GM23248 (cell line): Measurements from ENCODE around the gene LRRIQ1. TPM values are rescaled to one million over a fixed set of nuclear protein-coding genes. Genes with fewer than 3 reads are reported as not detected.

ENCODE experiments used
- DNase-seq: peaks from one replicate; pipeline ENCODE4 v3.0.0-alpha.2; 2015
- H2AFZ ChIP-seq: fragments of 200-600 bp; sonication (generic); 2 replicates; pipeline ENCODE4 v1.6.1; 2016; ENCODE audit warnings: antibody characterized with exemption
- H3F3A ChIP-seq: fragments of 200-600 bp; sonication (generic); 2 replicates; pipeline ENCODE4 v1.6.1; 2016; ENCODE audit warnings: mild to moderate bottlenecking, antibody characterized with exemption, mixed run types; ENCODE audit not compliant: insufficient read depth
- H3K27ac ChIP-seq: fragments of 200-600 bp; sonication (generic); 2 replicates; pipeline ENCODE4 v1.5.1; 2016; ENCODE audit warnings: mild to moderate bottlenecking
- H3K27me3 ChIP-seq: fragments of 200-600 bp; sonication (generic); replicated peaks from 2 replicates; pipeline ENCODE4 v1.6.1; 2016; ENCODE audit warnings: mild to moderate bottlenecking; ENCODE audit not compliant: insufficient read depth
- H3K36me3 ChIP-seq: fragments of 200-600 bp; sonication (generic); 2 replicates; pipeline ENCODE4 v1.6.1; 2016; ENCODE audit warnings: low read depth, mild to moderate bottlenecking
- H3K4me1 ChIP-seq: fragments of 200-600 bp; sonication (generic); 2 replicates; pipeline ENCODE4 v1.6.1; 2016; ENCODE audit warnings: mild to moderate bottlenecking; ENCODE audit not compliant: insufficient read depth
- H3K4me2 ChIP-seq: fragments of 200-600 bp; sonication (generic); one replicate; pipeline ENCODE4 v1.6.1; 2016; ENCODE audit warnings: mild to moderate bottlenecking; ENCODE audit not compliant: unreplicated experiment
- H3K4me3 ChIP-seq: fragments of 200-600 bp; sonication (generic); 2 replicates; pipeline ENCODE4 v1.5.1; 2016; ENCODE audit warnings: mild to moderate bottlenecking
- H3K79me2 ChIP-seq: fragments of 200-600 bp; sonication (generic); 2 replicates; pipeline ENCODE4 v1.6.1; 2016; ENCODE audit warnings: mild to moderate bottlenecking; ENCODE audit not compliant: insufficient read depth
- H3K9ac ChIP-seq: fragments of 200-600 bp; sonication (generic); 2 replicates; pipeline ENCODE4 v1.6.1; 2016; ENCODE audit warnings: mild to moderate bottlenecking
- H3K9me2 ChIP-seq: fragments of 200-600 bp; sonication (generic); 2 replicates; pipeline ENCODE4 v1.6.1; 2016; ENCODE audit warnings: mixed run types, mild to moderate bottlenecking, moderate library complexity; ENCODE audit not compliant: insufficient read depth
- H3K9me3 ChIP-seq: fragments of 200-600 bp; sonication (generic); one replicate; pipeline ENCODE4 v1.6.1; 2017; ENCODE audit warnings: low read depth
- H4K20me1 ChIP-seq: fragments of 200-600 bp; sonication (generic); 2 replicates; pipeline ENCODE4 v1.6.0; 2016; ENCODE audit not compliant: insufficient read depth
- EZH2 ChIP-seq: fragments of 200-600 bp; sonication (generic); IDR thresholded peaks from 2 replicates; pipeline ENCODE4 v1.6.1; 2018; ENCODE audit warnings: antibody characterized with exemption, mild to moderate bottlenecking; ENCODE audit not compliant: insufficient read depth, poor library complexity, severe bottlenecking
- EZH2phosphoT487 ChIP-seq: fragments of 200-600 bp; sonication (generic); IDR thresholded peaks from 2 replicates; pipeline ENCODE4 v1.6.1; 2018; ENCODE audit warnings: antibody characterized with exemption, moderate library complexity, mild to moderate bottlenecking, low read depth; ENCODE audit not compliant: insufficient read depth
- WGBS, 2 experiments: methylation state at CpG; one replicate each; pipeline ENCODE4 v1.1.6; 2015 to 2017; ENCODE audit warnings: low lambda C conversion rate in 2 of 2, low coverage in 1 of 2; ENCODE audit errors: missing lambda C conversion rate in 2 of 2; 5-methylcytosine and 5-hydroxymethylcytosine counted together
- in situ Hi-C: fragments of 300-500 bp; cut with MboI; formaldehyde crosslinking; loops from 2 replicates; pipeline ENCODE4 v1.15.0; 2020
- polyA plus RNA-seq: library from polyadenylated mRNA; unstranded; fragments of >200 nt; fragmentation: Nextera tagmentation; extraction: Ambion mirVana; gene quantifications from 2 replicates; pipeline ENCODE4 v1.2.1, GENCODE V29; 2016
- total RNA-seq: library from RNA; depleted of rRNA; stranded (reverse); fragments of >200 nt; shearing (Covaris generic); gene quantifications from 2 replicates; pipeline ENCODE4 v1.2.3, GENCODE V29; 2014

Gene LRRIQ1
- total and polyA plus RNA-seq, 2 experiments from 2014 or later = 0.11 to 0.88 TPM

DNA sequence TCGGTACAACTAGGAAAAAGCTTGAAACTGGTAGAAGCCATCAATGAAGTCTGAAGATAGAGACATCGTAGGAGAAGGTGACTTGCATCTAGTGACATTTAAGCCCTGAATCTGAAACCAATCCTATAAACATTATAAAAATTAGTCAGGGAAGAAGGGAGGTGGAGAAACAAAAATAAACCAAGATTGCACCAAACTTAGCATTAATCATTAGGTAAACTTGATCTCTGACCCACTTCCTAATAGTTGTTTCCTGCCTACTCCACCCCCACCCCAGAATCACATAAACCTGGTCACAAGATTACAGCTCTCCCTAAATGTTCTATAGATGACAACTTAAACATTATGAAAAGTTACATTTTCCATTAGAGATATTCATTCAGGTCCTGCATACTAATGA, 40.5 kb upstream of the LRRIQ1 start:
- no peak for TF ChIP-seq EZH2
- no peak for TF ChIP-seq EZH2phosphoT487
- Histone ChIP-seq H2AFZ (peak overlapping the region; percentile 35; the same call in 1 of the 2 replicates), H3F3A (no peaks in the 10 kb centered on the region), H3K27me3 (no peaks in the 10 kb centered on the region), H3K36me3 (no peaks in the 10 kb centered on the region), H3K9ac (no peak overlapping the region), H3K4me1 (peaks cover 4% of the 10 kb centered on the region; the same call in 1 of the 2 replicates), H3K4me2 (no peak overlapping the region), H4K20me1 (no peaks in the 10 kb centered on the region), H3K4me3 (no peak overlapping the region), H3K9me2 (no peaks in the 10 kb centered on the region; the same call in 1 of the 2 replicates), H3K27ac (no peak overlapping the region), H3K9me3 (no peaks in the 10 kb centered on the region), H3K79me2 (no peaks in the 10 kb centered on the region)
- 75 to 80% methylated on average over 2 of the region's 2 CpGs for WGBS, 2 experiments
- DNase-seq = no peak
- in situ Hi-C loops = no loop called here

- Histone ChIP-seq H3K4me2 (no peak overlapping the region), H2AFZ (no peak overlapping the region), H4K20me1 (no peaks in the 10 kb centered on the region), H3K36me3 (no peaks in the 10 kb centered on the region), H3K79me2 (no peaks in the 10 kb centered on the region), H3K4me3 (no peak overlapping the region), H3K27me3 (no peaks in the 10 kb centered on the region), H3K9me3 (no peaks in the 10 kb centered on the region), H3K9me2 (no peaks in the 10 kb centered on the region; the same call in 1 of the 2 replicates), H3K9ac (no peak overlapping the region), H3F3A (no peaks in the 10 kb centered on the region), H3K4me1 (peaks cover 4% of the 10 kb centered on the region; the same call in 1 of the 2 replicates), H3K27ac (no peak overlapping the region)
- in situ Hi-C loops = no loop called here
- TF ChIP-seq EZH2 (no peak), EZH2phosphoT487 (no peak)
- WGBS, 2 experiments = 71 to 76% methylated on average over 1 of the region's 1 CpG
- no peak for DNase-seq
These were observed 39.4 kb upstream of the LRRIQ1 start for GRCh38 chr12:84996759-84997158.

- H3K4me1 ChIP-seq = peaks cover 4% of the 10 kb centered on the region; the same call in 1 of the 2 replicates
- no peaks in the 10 kb centered on the region for H3K79me2 ChIP-seq
- no peak overlapping the region for H3K4me2 ChIP-seq
- no peak overlapping the region for H3K9ac ChIP-seq
- H3K27me3 ChIP-seq = no peaks in the 10 kb centered on the region
- no peak overlapping the region for H3K4me3 ChIP-seq
- H3K9me2 ChIP-seq = no peaks in the 10 kb centered on the region; the same call in 1 of the 2 replicates
- no peak overlapping the region for H2AFZ ChIP-seq
- no peak overlapping the region for H3K27ac ChIP-seq
- H4K20me1 ChIP-seq = no peaks in the 10 kb centered on the region
- in situ Hi-C loops = no loop called here
- no peak for DNase-seq
- H3F3A ChIP-seq = no peaks in the 10 kb centered on the region
- H3K36me3 ChIP-seq = no peaks in the 10 kb centered on the region
- no peak for TF ChIP-seq EZH2phosphoT487
- TF ChIP-seq EZH2 = no peak
- no peaks in the 10 kb centered on the region for H3K9me3 ChIP-seq
These were observed 37.8 kb upstream of the LRRIQ1 start for GRCh38 chr12:84998341-84998740.

- no peak for DNase-seq
- H2AFZ ChIP-seq = no peak overlapping the region
- no peak overlapping the region for H3K27ac ChIP-seq
- no peaks in the 10 kb centered on the region for H3K79me2 ChIP-seq
- no peak for TF ChIP-seq EZH2
- TF ChIP-seq EZH2phosphoT487 = no peak
- H3K4me2 ChIP-seq = no peak overlapping the region
- H3K9ac ChIP-seq = no peak overlapping the region
- H4K20me1 ChIP-seq = no peaks in the 10 kb centered on the region
- no peaks in the 10 kb centered on the region for H3K27me3 ChIP-seq
- H3K9me3 ChIP-seq = no peaks in the 10 kb centered on the region
- no peak overlapping the region for H3K4me3 ChIP-seq
- in situ Hi-C loops = no loop called here
- H3K9me2 ChIP-seq = no peaks in the 10 kb centered on the region
- no peaks in the 10 kb centered on the region for H3K36me3 ChIP-seq
- no peaks in the 10 kb centered on the region for H3K4me1 ChIP-seq
- no peaks in the 10 kb centered on the region for H3F3A ChIP-seq
- 27% methylated on average over 2 of the region's 2 CpGs for WGBS, 2 experiments
These were observed 35.4 kb upstream of the LRRIQ1 start for GRCh38 chr12:85000729-85001128.

DNA sequence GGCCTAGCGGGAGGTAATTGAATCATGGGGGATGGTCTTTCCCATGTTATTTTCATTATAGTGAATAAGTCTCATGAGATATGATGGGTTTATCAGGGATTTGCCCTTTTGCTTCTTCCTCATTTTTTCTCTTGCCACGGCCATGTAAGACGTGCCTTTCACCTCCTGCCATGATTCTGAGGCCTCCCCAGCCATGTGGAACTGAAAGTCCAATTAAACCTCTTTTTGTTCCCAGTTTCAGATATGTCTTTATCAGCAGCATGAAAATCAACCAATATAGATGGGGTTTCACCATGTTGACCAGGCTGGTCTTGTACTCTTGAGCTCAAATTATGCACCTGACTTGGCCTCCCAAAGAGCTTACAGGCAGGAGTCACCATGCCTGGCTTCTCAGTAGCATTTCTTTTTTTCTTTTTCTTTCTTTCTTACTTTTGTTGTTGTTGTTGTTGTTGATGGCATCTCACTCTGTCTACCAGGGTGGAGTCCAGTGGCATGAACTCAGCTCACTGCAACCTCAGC, 33.3 kb upstream of the LRRIQ1 start:
- no peaks in the 10 kb centered on the region for H3K27me3 ChIP-seq
- no peaks in the 10 kb centered on the region for H3K36me3 ChIP-seq
- DNase-seq = no peak
- no peak overlapping the region for H3K9ac ChIP-seq
- no peak overlapping the region for H2AFZ ChIP-seq
- in situ Hi-C loops = no loop called here
- no peaks in the 10 kb centered on the region for H3K79me2 ChIP-seq
- H3K9me3 ChIP-seq = no peaks in the 10 kb centered on the region
- no peak overlapping the region for H3K4me2 ChIP-seq
- no peaks in the 10 kb centered on the region for H3K9me2 ChIP-seq
- no peaks in the 10 kb centered on the region for H3F3A ChIP-seq
- TF ChIP-seq EZH2phosphoT487 (no peak), EZH2 (no peak)
- no peaks in the 10 kb centered on the region for H4K20me1 ChIP-seq
- no peaks in the 10 kb centered on the region; the same call in 1 of the 2 replicates for H3K4me1 ChIP-seq
- H3K4me3 ChIP-seq = no peak overlapping the region
- H3K27ac ChIP-seq = no peak overlapping the region
- 64 to 68% methylated on average over 3 of the region's 3 CpGs for WGBS, 2 experiments
